HTR-8/SVneo (cell line): ENCODE measurements around the gene MEAF6.

Source experiments
- DNase-seq: peaks from one replicate; pipeline ENCODE4 v3.0.0; 2011; ENCODE audit warnings: low spot score, mixed read lengths; ENCODE audit not compliant: insufficient read length
- FAIRE-seq: peaks from 2 replicates; lab custom pipeline; 2011; peaks lifted over from hg19 to GRCh38; lab: Jason Lieb, UNC

The MEAF6 gene

GRCh38 chr1:37476087-37476452 is 38.5 kb downstream of the MEAF6 start:
- FAIRE-seq (no peak), DNase-seq (no peak)

DNA sequence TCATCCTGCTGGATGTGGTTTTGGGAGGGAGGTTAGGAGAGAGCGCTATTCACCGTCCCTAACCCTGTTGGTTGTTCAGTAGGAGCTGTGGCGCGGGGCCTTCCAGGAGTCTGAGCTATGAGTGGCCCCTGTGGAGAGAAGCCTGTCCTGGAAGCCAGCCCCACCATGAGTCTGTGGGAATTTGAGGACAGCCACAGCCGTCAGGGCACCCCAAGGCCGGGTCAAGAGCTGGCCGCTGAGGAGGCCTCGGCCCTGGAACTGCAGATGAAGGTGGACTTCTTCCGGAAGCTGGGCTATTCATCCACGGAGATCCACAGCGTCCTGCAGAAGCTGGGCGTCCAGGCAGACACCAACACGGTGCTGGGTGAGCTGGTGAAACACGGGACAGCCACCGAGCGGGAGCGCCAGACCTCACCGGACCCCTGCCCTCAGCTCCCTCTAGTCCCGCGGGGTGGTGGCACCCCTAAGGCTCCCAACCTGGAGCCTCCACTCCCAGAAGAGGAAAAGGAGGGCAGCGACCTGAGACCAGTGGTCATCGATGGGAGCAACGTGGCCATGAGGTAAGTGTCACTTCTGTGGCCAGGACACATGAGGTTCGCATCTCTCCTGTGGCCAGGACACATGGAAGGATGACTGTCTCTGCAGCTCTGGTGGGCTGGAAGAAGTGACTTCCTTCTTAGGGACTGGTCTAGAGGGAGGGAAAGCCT is 39.0 kb downstream of the MEAF6 start:
- FAIRE-seq (no peak), DNase-seq (no peak)

- no peak for DNase-seq
- no peak for FAIRE-seq
Measured at GRCh38 chr1:37474697-37475379, 39.7 kb downstream of the MEAF6 start.

DNA sequence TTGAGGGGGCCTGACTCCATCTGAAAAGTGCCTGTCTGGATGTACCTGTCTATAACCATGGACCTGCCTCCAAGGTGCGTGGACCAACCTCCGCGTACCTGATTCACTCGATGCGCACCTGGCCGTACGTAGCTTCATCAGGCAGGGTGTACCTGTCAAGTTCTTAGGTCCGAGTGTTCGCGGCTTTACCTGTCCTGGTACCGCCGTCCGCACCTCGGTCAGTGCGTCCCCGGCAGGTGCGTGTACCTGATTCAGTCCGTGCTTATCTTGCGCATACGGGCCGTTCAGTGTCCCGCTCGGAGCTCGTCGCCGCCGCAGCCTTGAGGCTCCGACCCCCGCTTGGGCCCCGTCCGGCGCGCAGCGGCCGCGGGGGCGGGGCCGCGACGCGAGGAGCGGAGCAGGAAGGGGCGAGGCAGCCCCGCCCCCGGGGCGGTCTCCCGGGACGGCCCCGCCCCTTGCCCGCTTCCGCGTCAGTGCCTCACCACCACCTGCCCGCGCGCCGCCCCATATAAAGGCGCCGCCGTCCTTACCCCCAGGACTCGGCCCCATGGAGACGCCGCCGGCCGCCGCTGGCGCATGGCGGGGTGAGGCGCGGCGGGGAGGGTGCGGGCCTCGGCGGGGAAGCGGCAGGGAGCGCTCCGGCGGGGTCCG is 40.4 kb downstream of the MEAF6 start, which contains the start of gene ZC3H12A:
ZC3H12A (plus strand) TSS at position 535 of the 651 bp plus-strand sequence. CDS start 917 bp downstream, outside the sequence.
- FAIRE-seq (no peak), DNase-seq (peak; percentile 81)

- FAIRE-seq (no peak), DNase-seq (no peak)
Measured at GRCh38 chr1:37473431-37474045, 41.0 kb downstream of the MEAF6 start.

DNA sequence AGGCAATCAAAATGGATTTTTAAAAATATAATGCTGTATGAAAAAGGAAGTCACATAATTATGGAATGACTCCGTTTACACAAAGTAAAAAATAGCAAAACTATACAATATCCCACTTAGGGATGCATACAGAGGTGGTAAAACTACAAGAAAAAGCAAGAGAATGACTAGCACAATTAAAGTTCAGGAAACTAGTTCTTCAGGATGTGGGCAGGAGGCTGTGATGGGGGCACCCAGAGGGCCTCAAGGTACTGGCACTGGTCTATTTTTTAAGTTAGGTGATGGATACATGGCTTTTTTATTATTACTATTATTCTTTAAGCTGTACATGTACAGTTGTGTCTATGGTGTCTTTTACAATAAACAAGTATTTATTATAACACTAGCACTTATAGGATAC is 41.6 kb downstream of the MEAF6 start:
- no peak for DNase-seq
- no peak for FAIRE-seq

DNA sequence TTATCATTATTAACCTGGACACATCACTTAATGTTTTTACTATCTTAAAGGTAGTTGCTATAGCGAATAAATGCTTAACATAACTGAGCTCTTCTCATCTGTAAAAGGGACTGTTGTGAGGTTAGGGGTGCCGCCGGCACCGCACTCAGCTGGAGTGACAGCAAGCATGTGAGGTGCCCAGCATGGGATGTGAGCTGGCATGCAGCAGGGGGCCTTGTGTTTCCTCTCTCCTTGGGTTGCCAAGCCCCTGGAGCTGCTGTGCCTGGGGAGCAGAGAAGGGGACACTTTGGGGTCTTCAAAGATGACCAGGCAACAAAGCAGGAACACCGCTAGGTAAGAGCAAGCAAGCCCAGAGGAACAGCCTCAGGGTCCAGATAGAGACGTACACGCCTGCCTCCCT is 42.3 kb downstream of the MEAF6 start:
- DNase-seq: no peak
- FAIRE-seq: no peak

DNA sequence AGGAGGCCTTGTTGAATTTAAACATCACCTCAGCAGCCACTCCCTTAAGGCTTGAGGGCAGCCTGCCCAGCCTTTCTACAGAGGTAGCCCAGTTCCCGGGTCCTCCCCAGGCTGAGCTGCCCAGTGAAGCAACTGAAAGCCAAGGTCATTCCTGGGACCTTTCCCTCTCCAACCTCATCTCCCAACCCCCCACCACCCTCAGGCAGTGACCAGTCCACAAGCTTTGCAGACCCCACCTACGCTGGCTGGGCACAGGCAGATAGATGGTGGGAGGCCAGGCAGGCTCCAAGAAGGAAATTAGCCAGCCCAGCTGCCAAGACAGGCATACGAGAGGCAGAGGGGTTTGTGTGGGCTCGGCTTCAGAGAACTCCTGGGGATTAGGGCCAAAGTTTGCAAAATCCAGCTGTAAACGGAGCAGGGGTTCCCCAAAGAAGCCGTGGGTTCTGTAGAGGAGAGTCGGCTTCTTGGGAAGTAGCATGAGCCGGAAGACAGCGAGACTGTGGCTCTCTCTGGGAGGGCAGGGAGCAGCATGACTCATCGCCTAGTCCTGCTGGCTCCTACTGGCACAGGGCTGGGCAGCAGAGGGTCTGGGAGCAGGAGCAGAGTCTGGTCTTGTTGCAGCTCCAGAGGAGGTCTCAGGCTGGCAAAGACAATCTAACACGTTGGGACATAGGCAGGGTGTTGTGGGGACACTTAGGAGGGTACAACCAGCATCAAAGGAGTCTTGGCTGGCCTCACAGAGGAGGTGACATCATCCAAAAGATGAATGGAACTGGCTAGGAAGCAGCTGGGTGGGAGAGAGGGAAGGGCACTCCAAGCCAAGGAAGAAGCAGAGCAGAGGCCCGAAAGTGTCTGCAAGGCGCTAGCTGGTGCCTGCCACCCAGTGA is 43.0 kb downstream of the MEAF6 start:
- DNase-seq (peak; percentile 94), FAIRE-seq (peak; percentile 16)

DNA sequence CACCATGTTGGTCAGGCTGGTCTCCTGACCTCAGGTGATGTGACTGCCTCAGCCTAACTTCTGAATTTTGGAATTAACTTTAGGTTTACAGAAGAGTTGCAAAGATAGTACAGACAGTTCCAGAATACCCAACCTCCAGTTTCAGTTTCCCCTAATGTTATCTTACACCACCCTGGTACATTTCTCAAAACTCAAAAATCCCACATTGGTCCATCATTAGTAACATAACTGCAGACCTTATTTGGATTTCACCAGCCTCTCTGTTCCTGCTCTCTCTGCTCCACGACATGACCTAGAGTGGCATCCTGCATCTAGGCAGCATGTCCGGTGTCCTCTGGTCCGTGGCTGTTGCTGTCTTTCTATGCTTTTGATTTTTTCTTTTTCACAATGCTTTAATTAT is 45.2 kb downstream of the MEAF6 start:
- FAIRE-seq (no peak), DNase-seq (no peak)

- DNase-seq: no peak
- no peak for FAIRE-seq
Measured at GRCh38 chr1:37468037-37468436, 46.5 kb downstream of the MEAF6 start.

DNA sequence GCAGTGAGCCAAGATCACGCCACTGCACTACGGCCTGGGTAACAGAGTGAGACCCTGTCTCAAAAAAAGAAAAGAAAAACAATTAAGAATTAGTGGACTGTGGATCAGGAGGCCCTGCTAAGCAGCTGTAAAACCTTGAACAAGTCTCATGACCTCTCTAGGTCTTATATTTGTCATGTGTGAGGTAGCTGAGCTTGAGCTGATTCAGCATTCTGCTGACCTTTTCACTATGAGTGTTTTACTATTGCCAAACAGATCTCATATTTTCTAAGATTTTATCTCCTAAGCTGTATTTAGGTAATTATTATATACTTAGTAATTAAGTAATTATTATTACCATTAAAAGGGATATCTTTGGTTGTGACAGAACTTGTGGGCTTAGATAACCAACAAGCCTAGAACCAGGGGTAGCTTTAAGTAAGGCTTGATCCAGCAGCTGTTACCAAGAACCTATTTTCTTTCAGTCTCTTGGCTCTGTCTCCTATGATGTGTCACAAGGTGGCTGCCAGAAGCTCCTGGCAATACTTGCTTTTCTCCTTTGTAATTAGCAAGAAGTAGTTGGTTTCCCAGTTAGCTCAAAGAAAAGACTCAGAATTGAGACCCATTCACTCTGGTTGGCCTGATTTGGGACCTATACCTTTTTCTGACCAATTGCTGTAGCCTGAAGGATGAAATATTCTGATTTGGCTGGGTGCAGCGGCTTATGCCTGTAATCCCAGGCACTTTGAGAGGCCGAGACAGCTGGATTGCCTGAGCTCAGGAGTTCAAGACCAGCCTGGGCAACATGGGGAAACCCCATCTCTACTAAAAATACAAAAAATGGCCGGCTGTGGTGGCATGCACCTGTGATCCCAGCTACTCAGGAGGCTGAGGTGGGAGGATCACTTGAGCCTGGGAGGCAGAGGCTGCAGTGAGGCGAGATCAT is 48.7 kb downstream of the MEAF6 start:
- no peak for DNase-seq
- FAIRE-seq: no peak

GRCh38 chr1:37464443-37464842 is 50.1 kb downstream of the MEAF6 start:
- FAIRE-seq: no peak
- DNase-seq: no peak

DNA sequence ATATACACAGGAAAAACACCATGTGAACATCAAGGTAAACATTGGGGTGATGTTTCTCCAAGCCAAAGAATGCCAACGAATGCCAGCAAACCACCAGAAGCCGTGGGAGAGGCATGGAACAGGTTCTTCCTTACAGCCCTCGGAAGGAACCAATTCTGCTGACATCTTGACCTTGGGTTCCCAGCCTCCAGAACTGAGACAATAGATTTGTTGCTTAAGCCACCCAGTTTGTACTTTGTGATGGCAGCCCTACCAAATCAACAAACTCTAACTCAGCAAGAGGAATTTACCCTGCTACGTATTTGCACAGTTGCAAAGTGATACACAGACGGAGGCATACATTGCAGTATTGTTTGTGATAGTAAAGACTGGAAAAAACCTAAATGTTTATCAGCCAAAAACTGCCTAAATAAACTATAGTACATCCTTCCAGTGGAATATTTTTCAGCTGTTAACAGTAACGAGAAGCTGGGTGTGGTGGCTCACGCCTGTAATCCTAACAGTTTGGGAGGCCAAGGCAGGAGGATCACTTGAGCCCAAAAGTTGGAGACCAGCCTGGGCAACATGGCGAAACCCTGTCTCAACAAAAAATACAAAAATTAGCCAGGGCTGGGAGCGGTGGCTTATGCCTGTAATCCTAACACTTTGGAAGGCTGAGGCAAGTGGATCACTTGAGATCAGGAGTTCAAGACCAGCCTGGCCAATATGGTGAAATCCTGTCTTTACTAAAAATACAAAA is 52.7 kb downstream of the MEAF6 start:
- DNase-seq: no peak
- no peak for FAIRE-seq

DNA sequence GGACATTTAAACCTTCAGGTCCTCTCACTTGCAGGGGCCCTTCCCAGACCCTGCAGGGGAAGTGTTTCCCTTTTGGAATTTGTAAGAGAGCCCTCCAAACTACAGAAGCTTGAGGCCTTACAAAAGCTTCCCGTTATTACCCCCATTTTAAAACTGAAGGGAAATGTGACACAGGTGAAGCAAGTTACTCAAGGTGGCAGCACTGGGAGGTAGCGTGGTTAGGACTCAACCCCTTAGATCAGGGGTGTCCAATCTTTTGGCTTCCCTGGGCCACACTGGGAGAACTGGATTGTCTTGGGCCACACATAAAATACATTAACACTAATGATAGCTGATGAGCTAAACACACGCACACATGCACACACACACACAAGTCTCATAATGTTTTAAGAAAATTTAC is 56.0 kb downstream of the MEAF6 start:
- no peak for DNase-seq
- FAIRE-seq: no peak

DNA sequence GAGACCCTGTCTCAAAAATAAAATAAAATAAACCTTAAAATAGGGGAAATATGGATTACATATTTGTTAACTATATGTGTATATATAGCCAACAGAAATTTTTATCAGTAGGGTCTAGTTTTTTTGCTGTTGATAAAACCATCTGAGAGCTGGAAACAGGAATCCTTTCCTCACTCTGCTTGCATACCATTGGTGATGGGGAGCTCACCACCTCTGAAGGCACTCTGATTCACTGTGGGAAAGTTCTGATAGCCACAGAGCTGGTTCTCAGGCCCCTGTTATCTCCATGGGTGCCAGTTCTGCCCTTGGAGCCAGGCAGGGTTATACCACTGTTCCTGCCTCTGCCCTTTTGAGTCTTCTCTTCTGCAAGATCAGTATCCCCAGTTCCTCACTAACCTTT is 58.0 kb downstream of the MEAF6 start:
- DNase-seq: no peak
- FAIRE-seq: no peak

DNA sequence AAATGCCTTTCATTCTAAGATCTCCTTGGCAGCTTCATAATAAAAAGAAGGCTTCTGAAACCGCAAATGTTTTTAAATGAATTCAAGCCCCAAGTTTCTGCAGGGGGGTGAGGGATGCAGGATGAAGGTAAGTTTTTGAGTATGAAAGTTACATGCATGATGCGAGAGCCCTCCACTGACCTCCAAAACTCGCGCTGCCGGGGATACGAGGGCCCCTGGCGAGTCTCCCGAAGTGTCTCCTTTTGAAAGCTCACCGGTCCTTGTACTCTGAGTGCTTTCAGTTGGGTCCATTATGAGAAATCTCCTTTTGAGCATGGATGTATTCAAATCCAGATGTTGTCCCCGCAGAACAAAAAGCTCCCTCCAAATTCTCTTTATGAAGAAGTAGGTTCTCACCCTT is 59.0 kb downstream of the MEAF6 start:
- no peak for FAIRE-seq
- DNase-seq: no peak

GRCh38 chr1:37453647-37454046 is 60.9 kb downstream of the MEAF6 start:
- no peak for DNase-seq
- no peak for FAIRE-seq

GRCh38 chr1:37452416-37452815 is 62.1 kb downstream of the MEAF6 start:
- DNase-seq: no peak

More at GRCh38 chr1:37452416-37452815, 62.1 kb downstream of the MEAF6 start:
- no peak for FAIRE-seq
